HEK293 (cell line): Measurements from ENCODE around the gene GHRH.

Experiments
- CTCF ChIA-PET: fragments of 350-600 bp; formaldehyde crosslinking; extraction: SDS; loops from one replicate; lab custom pipeline; 2021; ENCODE audit warnings: antibody characterized with exemption; lab: Yijun Ruan, JAX
- POLR2A ChIA-PET: fragments of 300-600 bp; formaldehyde crosslinking; extraction: SDS; loops from one replicate; lab custom pipeline; 2020; ENCODE audit warnings: antibody characterized with exemption, inconsistent platforms; lab: Yijun Ruan, JAX
- H3K27ac ChIP-seq: fragments of 200-500 bp; sonication (Bioruptor generic); 2 replicates; pipeline ENCODE4 v1.5.1; 2014; ENCODE audit warnings: low read depth, low read length, control low read depth, inconsistent platforms; ENCODE audit errors: extremely low read depth
- H3K36me3 ChIP-seq, 2 experiments: fragments of 200-500 bp in 1 of 2; sonication (Bioruptor generic) in 1 of 2; 1 replicate in 1 of 2; 2 replicates in 1 of 2; pipeline ENCODE4 v1.5.1; 2014 to 2017; ENCODE audit warnings: inconsistent platforms in 2 of 2, low read length in 2 of 2; ENCODE audit not compliant: control insufficient read depth in 2 of 2, insufficient read depth in 1 of 2
- H3K4me1 ChIP-seq: fragments of 200-500 bp; sonication (Bioruptor generic); 2 replicates; pipeline ENCODE4 v1.5.1; 2014; ENCODE audit warnings: mild to moderate bottlenecking, low read length, inconsistent platforms; ENCODE audit not compliant: control insufficient read depth, insufficient read depth
- H3K4me3 ChIP-seq: 2 replicates; pipeline ENCODE4 v1.5.1; 2011; ENCODE audit warnings: low read depth, mild to moderate bottlenecking, control low read depth, low read length, moderate library complexity
- H3K9me3 ChIP-seq: fragments of 200-500 bp; sonication (Bioruptor generic); 2 replicates; pipeline ENCODE4 v1.5.1; 2014; ENCODE audit warnings: low read depth, low read length, inconsistent platforms; ENCODE audit not compliant: control insufficient read depth, insufficient read depth
- GLIS2 ChIP-seq: fragments of 450-650 bp; formaldehyde crosslinking; IDR thresholded peaks from 2 replicates; pipeline ENCODE4 v1.5.1; 2016; ENCODE audit warnings: missing biosample characterization, missing genetic modification characterization
- HOXA7 ChIP-seq: sonication (generic); formaldehyde crosslinking; IDR thresholded peaks from 2 replicates; pipeline ENCODE4 v1.8.1; 2022; ENCODE audit warnings: missing genetic modification reagents, borderline replicate concordance
- OVOL3 ChIP-seq: fragments of 450-650 bp; formaldehyde crosslinking; IDR thresholded peaks from 2 replicates; pipeline ENCODE4 v1.5.1; 2016; ENCODE audit warnings: missing biosample characterization, missing genetic modification characterization
- RBAK ChIP-seq: fragments of 450-650 bp; formaldehyde crosslinking; IDR thresholded peaks from 2 replicates; pipeline ENCODE4 v1.5.1; 2016; ENCODE audit warnings: missing biosample characterization, missing genetic modification characterization
- TRIM28 ChIP-seq: IDR thresholded peaks from 2 replicates; pipeline ENCODE4 v1.6.1; 2011; ENCODE audit warnings: low read length, control low read depth, borderline replicate concordance
- ZBTB1 ChIP-seq: fragments of 450-650 bp; formaldehyde crosslinking; IDR thresholded peaks from 2 replicates; pipeline ENCODE4 v1.5.1; 2016; ENCODE audit warnings: missing biosample characterization, missing genetic modification characterization
- ZBTB11 ChIP-seq: fragments of 450-650 bp; formaldehyde crosslinking; conservative IDR thresholded peaks from 2 replicates; pipeline ENCODE4 v1.5.1; 2016; ENCODE audit warnings: low read depth, missing biosample characterization, missing genetic modification characterization
- ZEB2 ChIP-seq: fragments of 450-650 bp; formaldehyde crosslinking; IDR thresholded peaks from 2 replicates; pipeline ENCODE4 v1.5.1; 2016; ENCODE audit warnings: missing biosample characterization, missing genetic modification characterization
- ZFP37 ChIP-seq: fragments of 450-650 bp; formaldehyde crosslinking; IDR thresholded peaks from 2 replicates; pipeline ENCODE4 v1.5.1; 2016; ENCODE audit warnings: missing biosample characterization, missing genetic modification characterization
- ZNF121 ChIP-seq: fragments of 450-650 bp; formaldehyde crosslinking; IDR thresholded peaks from 2 replicates; pipeline ENCODE4 v1.5.1; 2016; ENCODE audit warnings: missing biosample characterization, missing genetic modification characterization
- ZNF138 ChIP-seq: fragments of 450-650 bp; formaldehyde crosslinking; IDR thresholded peaks from 2 replicates; pipeline ENCODE4 v1.5.1; 2016; ENCODE audit warnings: missing biosample characterization, missing genetic modification characterization, borderline replicate concordance
- ZNF23 ChIP-seq: fragments of 450-650 bp; formaldehyde crosslinking; IDR thresholded peaks from 2 replicates; pipeline ENCODE4 v1.5.1; 2016; ENCODE audit warnings: missing biosample characterization, missing genetic modification characterization, borderline replicate concordance
- ZNF274 ChIP-seq, 2 experiments: fragments of 200-500 bp in 1 of 2; fragments of 450-650 bp in 1 of 2; sonication (Bioruptor generic) in 1 of 2; formaldehyde crosslinking in 1 of 2; IDR thresholded peaks; 2 replicates each; pipeline versions ENCODE4 v1.5.1 to v1.6.1; 2014 to 2016; ENCODE audit warnings: borderline replicate concordance in 1 of 2, inconsistent platforms in 1 of 2, low read length in 1 of 2, missing biosample characterization in 1 of 2, missing genetic modification characterization in 1 of 2
- ZNF426 ChIP-seq: fragments of 450-650 bp; formaldehyde crosslinking; IDR thresholded peaks from 2 replicates; pipeline ENCODE4 v1.5.1; 2017; ENCODE audit warnings: missing biosample characterization, missing genetic modification characterization, mild to moderate bottlenecking, inconsistent platforms, moderate library complexity
- ZNF501 ChIP-seq: fragments of 450-650 bp; formaldehyde crosslinking; IDR thresholded peaks from 2 replicates; pipeline ENCODE4 v1.5.1; 2016; ENCODE audit warnings: missing biosample characterization, missing genetic modification characterization
- ZNF544 ChIP-seq: fragments of 450-650 bp; formaldehyde crosslinking; IDR thresholded peaks from 2 replicates; pipeline ENCODE4 v1.5.0; 2017; ENCODE audit warnings: missing biosample characterization, missing genetic modification characterization
- ZNF548 ChIP-seq: fragments of 450-650 bp; formaldehyde crosslinking; IDR thresholded peaks from 2 replicates; pipeline ENCODE4 v1.5.1; 2016; ENCODE audit warnings: missing biosample characterization, missing genetic modification characterization
- ZNF76 ChIP-seq: fragments of 450-650 bp; formaldehyde crosslinking; IDR thresholded peaks from 2 replicates; pipeline ENCODE4; 2016; ENCODE audit warnings: low read depth, missing biosample characterization, missing genetic modification characterization, borderline replicate concordance
- ZNF830 ChIP-seq: fragments of 450-650 bp; IDR thresholded peaks from 2 replicates; pipeline ENCODE4 v1.5.0; 2018; ENCODE audit warnings: missing biosample characterization, missing genetic modification characterization, low read depth, mild to moderate bottlenecking, moderate library complexity
- ZNF837 ChIP-seq: fragments of 450-650 bp; formaldehyde crosslinking; IDR thresholded peaks from 2 replicates; pipeline ENCODE4 v1.5.1; 2016; ENCODE audit warnings: missing biosample characterization, missing genetic modification characterization
- ZSCAN23 ChIP-seq: fragments of 450-650 bp; formaldehyde crosslinking; IDR thresholded peaks from 2 replicates; pipeline ENCODE4 v1.5.1; 2016; ENCODE audit warnings: missing biosample characterization, missing genetic modification characterization
- TF ChIP-seq, protein P1 (sequence below): fragments of 450-650 bp; formaldehyde crosslinking; IDR thresholded peaks from 2 replicates; pipeline ENCODE4 v1.5.1; 2016; ENCODE audit warnings: missing biosample characterization, missing genetic modification characterization
- TF ChIP-seq, protein P2 (sequence below): fragments of 450-650 bp; formaldehyde crosslinking; IDR thresholded peaks from 2 replicates; pipeline ENCODE4 v1.5.1; 2017; ENCODE audit warnings: missing biosample characterization, missing genetic modification characterization
- TF ChIP-seq, protein P3 (sequence below): fragments of 450-650 bp; formaldehyde crosslinking; IDR thresholded peaks from 2 replicates; pipeline ENCODE4 v1.5.1; 2016; ENCODE audit warnings: missing biosample characterization, missing genetic modification characterization
- TF ChIP-seq, protein P4 (sequence below): fragments of 450-650 bp; formaldehyde crosslinking; IDR thresholded peaks from 2 replicates; pipeline ENCODE4 v1.5.1; 2017; ENCODE audit warnings: missing biosample characterization, mild to moderate bottlenecking, missing genetic modification characterization, moderate library complexity

The GHRH gene

DNA sequence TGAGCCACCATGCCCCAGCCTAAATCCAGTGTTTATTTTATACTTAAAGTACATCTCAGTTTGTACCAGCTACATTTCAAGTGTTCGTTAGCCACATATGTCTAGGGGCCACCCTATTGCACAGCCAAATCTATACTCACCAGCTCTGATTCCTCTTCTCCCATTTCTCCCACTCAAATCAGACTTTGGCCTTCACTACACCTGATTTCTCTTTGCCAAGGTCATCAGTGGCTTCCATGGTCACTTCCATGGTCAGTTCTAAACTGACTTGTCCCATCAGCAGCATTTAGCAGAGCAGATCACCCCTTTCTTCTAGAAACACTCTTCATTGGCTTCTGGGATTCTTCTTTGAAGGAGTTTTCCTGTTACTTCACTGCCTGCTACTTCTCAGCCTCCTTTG, 14.1 kb downstream of the GHRH start:
- CTCF ChIA-PET = interaction anchor here (0.6 to 0.7 kb wide), 2 partner anchors 11 to 228 kb away, joined by 4 to 6 read pairs; no protein-coding TSS in a partner anchor
- no peak overlapping the region for H3K4me3 ChIP-seq
- no peaks in the 10 kb centered on the region for H3K9me3 ChIP-seq
- POLR2A ChIA-PET = interaction anchor here (0.8 kb wide), 1 partner anchor 12 kb away, joined by 6 read pairs; no protein-coding TSS in a partner anchor
- H3K27ac ChIP-seq = no peak overlapping the region
- no peaks in the 10 kb centered on the region for H3K4me1 ChIP-seq
- no peak for TF ChIP-seq ZNF837 (tag by site-specific recombination)
- no peak for TF ChIP-seq OVOL3 (tag by site-specific recombination)
- TF ChIP-seq ZFP37 (tag by site-specific recombination) = no peak
- no peak for TF ChIP-seq TRIM28
- no peak for TF ChIP-seq HOXA7 (CRISPR knock-in tag)
- TF ChIP-seq ZNF23 = no peak
- no peak for TF ChIP-seq ZNF544 (tag by site-specific recombination)
- TF ChIP-seq ZSCAN23 (tag by site-specific recombination) = no peak
- peaks cover 0 to 16% of the 10 kb centered on the region in 2 experiments; a peak in 2 of 3 replicates for H3K36me3 ChIP-seq

- ChIA-PET POLR2A (no interaction called here), CTCF (no interaction called here)
- H3K27ac ChIP-seq = no peak overlapping the region
- H3K4me1 ChIP-seq = no peaks in the 10 kb centered on the region
- no peaks in the 10 kb centered on the region for H3K9me3 ChIP-seq
- H3K36me3 ChIP-seq = peaks cover 4 to 24% of the 10 kb centered on the region in 2 experiments; a peak in 2 of 3 replicates
- TF ChIP-seq GLIS2 (no peak), ZEB2 (tag by site-specific recombination) (no peak), ZNF830 (tag by site-specific recombination) (no peak), ZNF501 (tag by site-specific recombination) (no peak), ZBTB1 (tag by site-specific recombination) (no peak), ZNF76 (tag by site-specific recombination) (no peak), RBAK (tag by site-specific recombination) (no peak), ZNF121 (tag by site-specific recombination) (no peak), ZNF426 (tag by site-specific recombination) (no peak), ZNF138 (no peak), ZNF274 (IDR thresholded peaks at IDR 0.05; ENCODE audit: low read length) (no peak), ZNF274 (tag by site-specific recombination; IDR thresholded peaks at IDR 0.05; ENCODE audit: borderline replicate concordance) (no peak), ZBTB11 (tag by site-specific recombination) (no peak), ZNF548 (tag by site-specific recombination) (no peak)
- TF ChIP-seq, protein P1, sequence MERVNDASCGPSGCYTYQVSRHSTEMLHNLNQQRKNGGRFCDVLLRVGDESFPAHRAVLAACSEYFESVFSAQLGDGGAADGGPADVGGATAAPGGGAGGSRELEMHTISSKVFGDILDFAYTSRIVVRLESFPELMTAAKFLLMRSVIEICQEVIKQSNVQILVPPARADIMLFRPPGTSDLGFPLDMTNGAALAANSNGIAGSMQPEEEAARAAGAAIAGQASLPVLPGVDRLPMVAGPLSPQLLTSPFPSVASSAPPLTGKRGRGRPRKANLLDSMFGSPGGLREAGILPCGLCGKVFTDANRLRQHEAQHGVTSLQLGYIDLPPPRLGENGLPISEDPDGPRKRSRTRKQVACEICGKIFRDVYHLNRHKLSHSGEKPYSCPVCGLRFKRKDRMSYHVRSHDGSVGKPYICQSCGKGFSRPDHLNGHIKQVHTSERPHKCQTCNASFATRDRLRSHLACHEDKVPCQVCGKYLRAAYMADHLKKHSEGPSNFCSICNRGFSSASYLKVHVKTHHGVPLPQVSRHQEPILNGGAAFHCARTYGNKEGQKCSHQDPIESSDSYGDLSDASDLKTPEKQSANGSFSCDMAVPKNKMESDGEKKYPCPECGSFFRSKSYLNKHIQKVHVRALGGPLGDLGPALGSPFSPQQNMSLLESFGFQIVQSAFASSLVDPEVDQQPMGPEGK (tag by site-specific recombination) = no peak
- TF ChIP-seq, protein P2, sequence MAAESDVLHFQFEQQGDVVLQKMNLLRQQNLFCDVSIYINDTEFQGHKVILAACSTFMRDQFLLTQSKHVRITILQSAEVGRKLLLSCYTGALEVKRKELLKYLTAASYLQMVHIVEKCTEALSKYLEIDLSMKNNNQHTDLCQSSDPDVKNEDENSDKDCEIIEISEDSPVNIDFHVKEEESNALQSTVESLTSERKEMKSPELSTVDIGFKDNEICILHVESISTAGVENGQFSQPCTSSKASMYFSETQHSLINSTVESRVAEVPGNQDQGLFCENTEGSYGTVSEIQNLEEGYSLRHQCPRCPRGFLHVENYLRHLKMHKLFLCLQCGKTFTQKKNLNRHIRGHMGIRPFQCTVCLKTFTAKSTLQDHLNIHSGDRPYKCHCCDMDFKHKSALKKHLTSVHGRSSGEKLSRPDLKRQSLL = no peak
- TF ChIP-seq, protein P3, sequence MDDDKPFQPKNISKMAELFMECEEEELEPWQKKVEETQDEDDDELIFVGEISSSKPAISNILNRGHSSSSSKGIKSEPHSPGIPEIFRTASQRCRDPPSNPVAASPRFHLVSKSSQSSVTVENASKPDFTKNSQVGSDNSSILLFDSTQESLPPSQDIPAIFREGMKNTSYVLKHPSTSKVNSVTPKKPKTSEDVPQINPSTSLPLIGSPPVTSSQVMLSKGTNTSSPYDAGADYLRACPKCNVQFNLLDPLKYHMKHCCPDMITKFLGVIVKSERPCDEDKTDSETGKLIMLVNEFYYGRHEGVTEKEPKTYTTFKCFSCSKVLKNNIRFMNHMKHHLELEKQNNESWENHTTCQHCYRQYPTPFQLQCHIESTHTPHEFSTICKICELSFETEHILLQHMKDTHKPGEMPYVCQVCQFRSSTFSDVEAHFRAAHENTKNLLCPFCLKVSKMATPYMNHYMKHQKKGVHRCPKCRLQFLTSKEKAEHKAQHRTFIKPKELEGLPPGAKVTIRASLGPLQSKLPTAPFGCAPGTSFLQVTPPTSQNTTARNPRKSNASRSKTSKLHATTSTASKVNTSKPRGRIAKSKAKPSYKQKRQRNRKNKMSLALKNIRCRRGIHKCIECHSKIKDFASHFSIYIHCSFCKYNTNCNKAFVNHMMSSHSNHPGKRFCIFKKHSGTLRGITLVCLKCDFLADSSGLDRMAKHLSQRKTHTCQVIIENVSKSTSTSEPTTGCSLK = no peak
- TF ChIP-seq, protein P4, sequence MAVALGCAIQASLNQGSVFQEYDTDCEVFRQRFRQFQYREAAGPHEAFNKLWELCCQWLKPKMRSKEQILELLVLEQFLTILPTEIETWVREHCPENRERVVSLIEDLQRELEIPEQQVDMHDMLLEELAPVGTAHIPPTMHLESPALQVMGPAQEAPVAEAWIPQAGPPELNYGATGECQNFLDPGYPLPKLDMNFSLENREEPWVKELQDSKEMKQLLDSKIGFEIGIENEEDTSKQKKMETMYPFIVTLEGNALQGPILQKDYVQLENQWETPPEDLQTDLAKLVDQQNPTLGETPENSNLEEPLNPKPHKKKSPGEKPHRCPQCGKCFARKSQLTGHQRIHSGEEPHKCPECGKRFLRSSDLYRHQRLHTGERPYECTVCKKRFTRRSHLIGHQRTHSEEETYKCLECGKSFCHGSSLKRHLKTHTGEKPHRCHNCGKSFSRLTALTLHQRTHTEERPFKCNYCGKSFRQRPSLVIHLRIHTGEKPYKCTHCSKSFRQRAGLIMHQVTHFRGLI = no peak
- H3K4me3 ChIP-seq = no peak overlapping the region
Observed at GRCh38 chr20:37246736-37247135, 14.9 kb downstream of the GHRH start.
